ENCODE measurements around the gene PNMA1. TPM values are rescaled to one million over a fixed set of nuclear protein-coding genes. Genes with fewer than 3 reads are reported as not detected.

Gene PNMA1
- total RNA-seq, 2 experiments from 2014 or later = 32.1 to 34.9 TPM

DNA sequence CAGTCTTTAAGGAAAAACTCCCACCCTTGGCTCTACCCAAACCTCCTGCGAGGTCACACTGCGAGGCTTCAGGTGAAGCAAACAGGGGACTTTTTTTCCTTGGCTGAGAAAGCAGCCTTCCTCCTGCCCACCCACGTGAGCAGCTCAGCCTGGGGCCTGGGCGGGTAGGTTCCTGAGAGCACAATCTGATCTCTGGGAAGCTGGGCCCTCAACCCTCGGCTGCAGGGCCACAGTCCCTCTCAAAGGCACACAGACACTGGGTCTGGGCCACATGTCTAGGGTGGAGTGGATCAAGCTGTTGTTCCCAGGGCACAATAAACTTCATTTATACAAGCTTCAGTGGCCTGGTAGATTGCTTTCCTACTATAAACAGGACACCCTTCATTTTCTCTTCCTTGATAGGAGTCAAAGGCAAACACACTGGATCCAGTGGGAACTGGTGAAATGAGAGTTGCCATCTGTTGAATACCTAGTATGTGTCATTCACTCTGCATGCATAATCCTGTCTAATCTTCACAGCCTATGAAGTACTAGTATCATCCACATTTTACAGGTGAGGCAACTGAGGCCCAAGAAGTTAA is 41.3 kb upstream of the PNMA1 start:
- Mint-ChIP-seq H3K4me3 (peak overlapping the region; percentile 86), H3K36me3 (peaks cover 11% of the 10 kb centered on the region), H3K9me3 (no peaks in the 10 kb centered on the region), H3K4me1 (peaks cover 80% of the 10 kb centered on the region), H3K27me3 (no peaks in the 10 kb centered on the region), H3K27ac (peak overlapping the region; percentile 93)
- DNase-seq = no peak
- POLR2A ChIA-PET = interaction anchor here (1.1 to 12.6 kb wide), 7 partner anchors 13 to 298 kb away, joined by 3 to 286 read pairs (median 6); partner anchors contain the start of genes NUMB and ZNF410
- ATAC-seq (ENCODE audit: low read depth) = no peak

DNA sequence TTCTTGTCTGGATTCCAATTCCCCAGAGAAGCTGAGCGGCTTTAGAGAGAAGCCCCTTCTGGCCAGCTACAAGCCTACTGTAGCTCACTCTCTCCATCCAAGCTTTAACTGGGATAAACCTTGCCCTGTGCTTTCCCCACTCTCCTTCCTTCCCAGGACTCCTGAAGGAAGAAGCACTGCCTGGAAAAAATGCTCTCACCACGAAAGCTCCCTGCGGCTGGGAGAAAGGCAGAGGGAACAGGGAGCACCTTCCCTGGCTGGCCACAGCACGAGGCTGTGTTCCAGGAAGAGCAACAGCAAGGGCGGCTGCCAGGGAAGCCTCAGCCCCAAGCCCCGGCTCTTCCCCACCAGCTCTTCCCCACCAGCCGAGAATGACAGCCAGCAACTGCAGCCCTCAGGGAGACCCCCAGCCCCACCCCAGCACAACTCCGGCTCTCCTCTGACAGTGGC is 40.8 kb upstream of the PNMA1 start:
- Mint-ChIP-seq H3K4me3 (peak overlapping the region; percentile 86), H3K4me1 (peaks cover 82% of the 10 kb centered on the region), H3K27me3 (no peaks in the 10 kb centered on the region), H3K27ac (peak overlapping the region; percentile 93), H3K9me3 (no peaks in the 10 kb centered on the region), H3K36me3 (peaks cover 11% of the 10 kb centered on the region)
- POLR2A ChIA-PET = interaction anchor here (1.1 to 12.6 kb wide), 8 partner anchors 12 to 329 kb away, joined by 3 to 286 read pairs (median 6); partner anchors contain the start of genes NUMB and ZNF410
- ATAC-seq (ENCODE audit: low read depth) (no peak), DNase-seq (no peak)

DNA sequence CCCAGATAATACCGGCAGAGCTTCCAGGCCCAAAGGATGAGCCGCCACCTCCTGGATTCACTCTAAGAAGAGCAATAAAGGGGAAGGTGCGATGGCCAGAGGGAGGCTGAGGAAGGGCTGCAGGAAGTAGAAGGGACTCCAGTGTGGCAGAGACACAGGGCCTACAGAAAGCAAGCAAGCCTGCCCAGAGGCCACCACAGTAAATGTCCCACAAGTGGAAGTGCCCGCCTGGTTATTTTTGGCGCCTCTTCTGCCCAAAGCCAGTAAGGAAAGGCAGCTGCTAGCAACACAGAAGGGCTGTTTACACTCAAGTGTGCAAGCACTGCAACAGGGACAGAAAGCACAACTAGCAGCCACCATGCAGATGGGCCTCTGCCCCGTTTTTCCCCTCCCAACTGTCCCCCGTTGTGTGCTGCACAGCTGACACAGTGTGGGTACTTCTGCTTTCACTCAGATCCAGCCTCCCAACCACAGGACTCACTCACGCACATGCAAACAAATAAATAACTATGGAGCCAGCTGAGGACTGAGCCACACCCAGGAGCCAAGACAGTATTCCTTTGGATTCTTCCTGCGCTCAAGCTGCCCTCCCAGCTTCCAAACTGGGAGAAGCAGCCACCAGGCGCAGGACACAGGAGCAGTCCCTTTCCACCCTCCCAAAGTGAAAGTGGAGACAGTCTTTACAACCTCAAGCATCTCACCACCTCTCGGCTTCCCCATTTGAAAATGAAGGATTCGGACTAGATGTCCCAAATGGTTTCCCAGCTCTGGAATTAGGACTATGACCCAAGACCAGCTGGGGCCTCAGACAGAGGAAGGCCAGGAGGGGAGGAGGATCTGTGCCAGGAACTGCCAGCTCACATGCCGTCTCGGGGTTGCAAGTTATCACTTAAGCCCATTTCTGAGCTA is 40.0 kb upstream of the PNMA1 start:
- Mint-ChIP-seq H3K9me3 (no peaks in the 10 kb centered on the region), H3K27me3 (no peaks in the 10 kb centered on the region), H3K4me3 (peak overlapping the region; percentile 86), H3K36me3 (peaks cover 11% of the 10 kb centered on the region), H3K4me1 (peaks cover 88% of the 10 kb centered on the region), H3K27ac (peak overlapping the region; percentile 93)
- DNase-seq = peak; percentile 59
- POLR2A ChIA-PET = interaction anchor here (0.8 to 12.6 kb wide), 10 partner anchors 8 to 329 kb away, joined by 3 to 286 read pairs (median 4); partner anchors contain the start of genes NUMB and ZNF410
- peak; percentile 23 for ATAC-seq (ENCODE audit: low read depth)

DNA sequence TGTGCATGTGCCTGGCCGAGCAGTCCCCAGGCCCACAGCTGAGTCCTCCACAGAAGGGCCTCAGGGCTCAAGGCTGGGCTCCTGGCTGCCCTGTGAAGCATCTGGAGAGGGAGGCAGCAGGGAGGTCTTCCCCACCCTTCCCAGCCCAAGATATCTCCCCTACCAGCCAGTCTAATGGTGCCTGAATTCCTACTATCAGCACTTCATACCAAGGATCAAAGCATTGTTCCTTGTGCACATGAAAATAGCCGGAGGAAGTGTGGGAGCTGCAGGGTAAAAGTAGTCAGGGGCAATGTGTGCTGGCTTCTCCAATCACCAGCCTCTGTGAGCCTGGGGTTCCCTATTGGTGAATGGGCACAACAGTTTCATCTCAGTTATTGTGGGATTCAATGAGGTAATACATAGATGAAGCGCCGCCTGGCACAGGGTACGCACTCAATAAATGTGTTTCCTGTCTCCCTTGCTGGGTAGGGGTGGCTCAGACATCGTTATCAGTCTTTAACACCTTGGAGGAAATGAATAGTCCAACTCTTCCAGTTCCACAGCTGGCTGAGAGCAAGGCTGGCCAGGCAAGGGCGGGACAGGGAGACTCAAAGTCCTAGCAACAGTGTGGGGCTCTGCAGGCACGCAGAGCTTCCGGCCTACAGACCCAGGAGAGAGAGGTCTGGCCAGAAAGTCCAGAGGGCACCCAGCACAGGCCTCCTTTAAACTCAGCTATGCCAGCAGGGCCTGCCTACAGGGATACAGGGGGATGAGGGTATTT is 39.1 kb upstream of the PNMA1 start:
- DNase-seq (no peak), ATAC-seq (ENCODE audit: low read depth) (peak; percentile 17)
- POLR2A ChIA-PET = interaction anchor here (0.8 to 12.6 kb wide), 6 partner anchors 9 to 71 kb away, joined by 3 to 286 read pairs (median 90); no protein-coding TSS in a partner anchor
- Mint-ChIP-seq H3K27ac (peak overlapping the region; percentile 93), H3K4me3 (peak overlapping the region; percentile 86), H3K4me1 (peaks cover 95% of the 10 kb centered on the region), H3K36me3 (peaks cover 11% of the 10 kb centered on the region), H3K9me3 (no peaks in the 10 kb centered on the region), H3K27me3 (no peaks in the 10 kb centered on the region)

DNA sequence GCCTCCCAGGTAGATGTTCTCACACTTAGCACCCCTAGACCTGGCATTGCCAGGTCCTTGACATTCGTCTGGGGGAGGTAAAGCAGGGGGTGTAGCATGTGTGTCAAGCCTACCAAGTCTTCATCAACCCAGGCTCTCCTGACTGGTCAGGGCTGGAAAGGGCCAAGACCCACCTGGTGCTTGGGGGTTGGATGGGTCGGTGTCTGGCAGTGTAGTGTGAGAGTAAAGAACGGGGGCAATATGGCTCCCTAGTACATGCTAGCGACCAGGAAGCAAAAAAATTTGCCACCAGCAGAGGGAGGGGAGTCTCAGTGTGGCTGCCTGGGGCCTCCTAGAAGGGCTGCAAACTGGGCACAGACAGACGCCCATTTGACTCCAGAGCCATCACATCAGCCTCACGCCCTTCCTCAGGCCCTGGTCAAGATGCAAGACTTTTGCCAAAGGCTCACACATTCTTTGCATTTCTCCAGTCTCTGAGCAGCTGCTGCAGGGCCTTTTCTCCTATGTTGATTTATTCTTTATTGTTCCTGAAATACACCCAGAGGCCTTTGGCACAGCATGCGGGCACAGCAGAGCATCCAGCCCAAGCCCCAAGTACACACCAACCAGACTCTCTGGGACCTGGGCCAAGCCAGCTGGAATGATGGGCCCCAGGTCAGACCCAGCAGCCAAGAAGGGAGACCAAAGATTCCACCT is 38.3 kb upstream of the PNMA1 start:
- peak overlapping the region; percentile 93 for H3K27ac Mint-ChIP-seq
- peaks cover 11% of the 10 kb centered on the region for H3K36me3 Mint-ChIP-seq
- no peak for DNase-seq
- H3K4me1 Mint-ChIP-seq = peaks cover 95% of the 10 kb centered on the region
- H3K27me3 Mint-ChIP-seq = no peaks in the 10 kb centered on the region
- ATAC-seq (ENCODE audit: low read depth) = peak; percentile 28
- POLR2A ChIA-PET = interaction anchor here (0.9 to 12.6 kb wide), 5 partner anchors 8 to 72 kb away, joined by 5 to 286 read pairs (median 174); a partner anchor contains a TSS
- H3K4me3 Mint-ChIP-seq = peak overlapping the region; percentile 86
- H3K9me3 Mint-ChIP-seq = no peaks in the 10 kb centered on the region

DNA sequence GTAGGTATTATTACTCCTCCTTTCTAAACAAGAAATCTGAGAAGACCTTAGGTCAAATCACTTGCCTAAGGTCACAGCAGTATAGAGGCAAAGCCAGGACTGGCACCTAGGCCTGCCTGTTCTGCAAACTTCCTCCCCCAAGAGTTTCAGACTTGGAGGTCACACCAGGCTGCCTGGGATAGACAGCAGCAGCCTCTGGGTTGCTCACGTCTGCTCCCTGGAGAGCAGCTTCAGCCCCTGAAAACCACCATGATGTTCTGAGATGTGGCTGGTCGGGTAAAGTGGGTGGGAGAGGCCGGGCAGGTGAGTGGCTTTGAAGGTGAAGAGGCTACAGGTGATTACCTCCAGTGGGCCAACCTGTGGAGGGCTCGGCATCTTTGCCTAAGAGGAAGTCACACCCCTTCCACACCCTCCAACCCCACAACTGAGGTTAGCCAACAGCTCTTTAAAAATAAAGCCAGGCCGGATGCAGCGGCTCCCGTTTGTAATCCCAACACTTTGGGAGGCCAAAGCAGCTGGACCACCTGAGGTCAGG is 37.0 kb upstream of the PNMA1 start:
- Mint-ChIP-seq H3K27ac (peak overlapping the region; percentile 93), H3K27me3 (no peaks in the 10 kb centered on the region), H3K4me3 (peak overlapping the region; percentile 86), H3K36me3 (peaks cover 9% of the 10 kb centered on the region), H3K9me3 (no peaks in the 10 kb centered on the region), H3K4me1 (peaks cover 93% of the 10 kb centered on the region)
- DNase-seq = no peak
- ATAC-seq (ENCODE audit: low read depth) = no peak
- POLR2A ChIA-PET = interaction anchor here (0.9 to 12.6 kb wide), 4 partner anchors 8 to 35 kb away, joined by 5 to 286 read pairs (median 140); a partner anchor contains a TSS

DNA sequence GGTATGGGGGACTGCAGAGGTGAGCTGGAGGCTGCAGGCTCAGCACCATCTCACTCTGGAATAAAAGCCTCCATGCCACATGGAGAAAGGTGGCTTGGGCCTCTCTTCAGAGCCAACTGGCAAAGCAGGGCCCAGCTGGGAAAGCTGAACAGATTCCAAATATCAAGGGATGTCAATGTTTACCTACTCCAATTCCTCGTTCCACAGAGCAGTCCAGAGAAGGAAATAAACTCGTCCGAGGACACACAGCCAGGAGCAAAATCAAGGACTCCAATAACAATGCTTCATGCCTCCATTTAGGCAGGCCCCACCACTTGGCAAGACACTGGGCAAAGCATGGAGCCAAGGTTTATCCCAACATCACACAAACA is 36.3 kb upstream of the PNMA1 start:
- no peak for ATAC-seq (ENCODE audit: low read depth)
- H3K27me3 Mint-ChIP-seq = no peaks in the 10 kb centered on the region
- H3K36me3 Mint-ChIP-seq = peaks cover 9% of the 10 kb centered on the region
- H3K27ac Mint-ChIP-seq = peak overlapping the region; percentile 93
- peaks cover 90% of the 10 kb centered on the region for H3K4me1 Mint-ChIP-seq
- DNase-seq = no peak
- no peaks in the 10 kb centered on the region for H3K9me3 Mint-ChIP-seq
- POLR2A ChIA-PET = interaction anchor here (1.1 to 12.6 kb wide), 3 partner anchors 9 to 36 kb away, joined by 3 to 263 read pairs (median 16); a partner anchor contains a TSS
- no peak overlapping the region for H3K4me3 Mint-ChIP-seq

DNA sequence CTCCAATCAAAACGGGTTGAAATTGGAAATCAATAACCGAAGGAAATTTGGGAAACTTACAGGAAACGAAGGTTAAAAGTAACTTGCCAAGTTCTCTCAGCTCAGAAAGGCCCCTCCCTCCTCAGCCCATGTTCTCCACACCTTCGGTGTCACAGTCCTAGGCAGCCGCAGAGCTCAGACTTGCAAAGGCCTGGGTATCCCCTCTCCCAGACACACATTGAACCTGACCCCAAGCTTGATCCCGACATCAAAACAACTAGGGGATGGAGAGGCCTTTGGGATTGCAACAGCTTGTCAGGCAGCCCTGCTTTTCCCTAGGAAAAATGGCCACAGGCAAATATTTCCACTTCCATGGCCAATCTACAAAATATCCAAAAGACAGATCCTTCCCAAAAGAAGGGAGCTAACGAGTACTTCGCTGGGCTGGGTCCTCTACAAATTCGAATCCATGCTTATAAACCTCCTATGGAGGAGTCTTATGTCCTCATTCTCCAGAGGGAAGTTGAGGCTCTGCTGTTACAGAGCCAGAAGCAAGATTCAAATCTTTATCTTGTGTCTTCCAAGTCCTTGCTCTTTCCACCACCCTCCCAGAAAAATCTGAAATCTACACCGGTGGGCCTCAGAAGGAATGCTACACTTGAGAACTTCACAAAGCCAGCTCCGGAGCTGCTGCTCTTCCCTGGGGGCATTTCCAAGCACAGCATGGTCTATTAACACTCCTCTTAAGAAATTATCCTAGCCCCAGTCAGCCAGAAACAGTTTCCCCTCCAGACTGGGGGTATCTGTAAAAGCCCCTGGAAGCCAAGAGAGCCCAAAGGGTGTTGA is 35.7 kb upstream of the PNMA1 start:
- ATAC-seq (ENCODE audit: low read depth) = no peak

DNA sequence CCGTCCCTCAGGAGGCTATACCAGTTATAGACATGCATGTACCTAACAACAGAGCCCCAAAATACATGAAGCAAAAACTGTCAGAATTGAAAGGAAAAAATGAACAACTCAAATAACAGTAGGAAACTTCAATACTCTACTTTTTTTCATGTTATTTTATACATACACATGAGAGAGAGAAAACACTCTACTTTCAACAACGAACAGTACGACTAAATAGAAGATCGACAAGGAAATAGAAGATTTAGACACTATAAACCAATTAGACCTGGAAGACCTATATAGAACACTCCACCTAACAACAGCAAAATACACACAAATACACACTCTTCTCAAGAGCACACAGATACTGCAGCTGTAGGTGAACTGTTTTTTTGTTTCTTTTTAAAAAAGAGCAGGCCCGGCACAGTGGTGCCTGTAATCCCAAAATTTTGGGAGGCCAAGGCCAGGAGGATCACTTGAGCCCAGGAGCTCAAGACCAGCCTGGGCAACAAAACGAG is 34.7 kb upstream of the PNMA1 start:
- ATAC-seq (ENCODE audit: low read depth) (no peak), DNase-seq (no peak)
- Mint-ChIP-seq H3K9me3 (no peaks in the 10 kb centered on the region), H3K27ac (peak overlapping the region; percentile 72), H3K4me1 (peaks cover 90% of the 10 kb centered on the region), H3K4me3 (peak overlapping the region; percentile 65), H3K36me3 (peaks cover 9% of the 10 kb centered on the region), H3K27me3 (no peaks in the 10 kb centered on the region)
- POLR2A ChIA-PET = interaction anchor here (1.1 to 3.0 kb wide), 2 partner anchors 10 to 37 kb away, joined by 5 to 16 read pairs; a partner anchor contains a TSS

More for the DNA sequence above, 35.7 kb upstream of the PNMA1 start:
- Mint-ChIP-seq H3K4me3 (peak overlapping the region; percentile 42), H3K27ac (peak overlapping the region; percentile 93), H3K9me3 (no peaks in the 10 kb centered on the region), H3K4me1 (peaks cover 91% of the 10 kb centered on the region), H3K36me3 (peaks cover 9% of the 10 kb centered on the region), H3K27me3 (no peaks in the 10 kb centered on the region)
- POLR2A ChIA-PET = interaction anchor here (0.5 to 3.0 kb wide), 4 partner anchors 9 to 185 kb away, joined by 3 to 16 read pairs (median 3); a partner anchor contains a TSS
- no peak for DNase-seq

DNA sequence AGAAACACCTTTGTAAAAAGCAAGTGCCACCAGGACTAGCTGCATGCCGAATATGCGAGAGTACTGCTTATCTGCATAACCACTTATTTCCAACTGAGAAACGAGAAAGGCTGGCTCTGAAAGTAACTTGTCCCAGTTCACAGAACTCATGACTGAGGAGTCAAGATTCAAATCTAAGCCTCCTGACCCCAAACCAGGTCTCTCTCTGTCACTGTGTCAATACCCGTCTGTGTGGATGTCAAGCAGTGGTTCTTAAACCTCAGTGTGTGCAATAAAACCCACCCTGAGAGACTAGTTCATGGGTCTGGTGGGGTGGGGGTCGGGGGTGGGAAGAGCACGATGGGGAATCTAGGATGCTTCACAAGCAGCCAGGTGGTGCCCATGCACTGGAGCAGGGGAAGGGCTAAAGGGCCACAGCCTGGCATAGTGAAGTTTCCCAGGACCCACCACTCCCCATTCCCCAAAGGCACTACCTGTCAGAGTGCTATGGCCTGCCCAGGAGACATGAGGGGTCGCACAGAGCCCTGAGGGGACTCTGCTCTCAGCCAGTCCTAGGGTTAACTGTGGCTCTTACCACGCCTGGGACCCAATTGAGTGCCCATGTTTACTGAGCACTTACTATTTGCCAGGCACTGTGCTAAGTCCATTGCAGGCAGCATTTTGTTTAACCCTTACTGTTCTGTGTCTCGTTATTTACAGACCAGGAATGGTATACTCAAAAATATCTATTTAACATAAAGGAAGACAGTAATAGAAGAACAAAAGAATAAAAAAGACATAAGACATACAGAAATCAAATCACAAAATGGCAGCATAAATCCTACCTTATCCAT is 33.4 kb upstream of the PNMA1 start:
- ATAC-seq (ENCODE audit: low read depth) (no peak), DNase-seq (no peak)
- H3K9me3 Mint-ChIP-seq = no peaks in the 10 kb centered on the region
- H3K27me3 Mint-ChIP-seq = no peaks in the 10 kb centered on the region
- POLR2A ChIA-PET = interaction anchor here (1.1 to 10.1 kb wide), 3 partner anchors 8 to 39 kb away, joined by 5 to 286 read pairs (median 78); a partner anchor contains a TSS
- H3K4me3 Mint-ChIP-seq = peak overlapping the region; percentile 41
- H3K36me3 Mint-ChIP-seq = peaks cover 11% of the 10 kb centered on the region
- peaks cover 90% of the 10 kb centered on the region for H3K4me1 Mint-ChIP-seq
- H3K27ac Mint-ChIP-seq = peak overlapping the region; percentile 80

Data from activated naive CD8-positive, alpha-beta T cell treated with anti-CD3 and anti-CD28 coated beads, Interleukin-2, amount 10 ng/mL, durations not matched to agents 7 days and 5 days (primary cell).